ENCODE measurements around the gene TTYH1.

- no peak for TF ChIP-seq ZBTB43 (CRISPR knock-in tag; IDR thresholded peaks at IDR 0.05)
- TF ChIP-seq NFATC3 (IDR thresholded peaks at IDR 0.05), result no peak
- no peak for TF ChIP-seq ZNF592 (IDR thresholded peaks at IDR 0.05)
Observed at GRCh38 chr19:54475706-54476105, 60.4 kb downstream of the TTYH1 start.

Data from K562 (cell line).